AG20443 (cell line): ENCODE data around the gene ELAPOR2.
"Not testable (repeated sequence)": the region's sequence is repeated elsewhere in the genome, so short reads cannot be mapped to it uniquely, and the experiment has no call there.

ENCODE experiments used
- DNase-seq: peaks from one replicate; pipeline ENCODE4 v3.0.0; 2012; ENCODE audit warnings: low spot score, mixed read lengths

The ELAPOR2 gene

GRCh38 chr7:87046456-87046855 lies 13.0 kb downstream of the ELAPOR2 start:
- DNase-seq = no peak

DNA sequence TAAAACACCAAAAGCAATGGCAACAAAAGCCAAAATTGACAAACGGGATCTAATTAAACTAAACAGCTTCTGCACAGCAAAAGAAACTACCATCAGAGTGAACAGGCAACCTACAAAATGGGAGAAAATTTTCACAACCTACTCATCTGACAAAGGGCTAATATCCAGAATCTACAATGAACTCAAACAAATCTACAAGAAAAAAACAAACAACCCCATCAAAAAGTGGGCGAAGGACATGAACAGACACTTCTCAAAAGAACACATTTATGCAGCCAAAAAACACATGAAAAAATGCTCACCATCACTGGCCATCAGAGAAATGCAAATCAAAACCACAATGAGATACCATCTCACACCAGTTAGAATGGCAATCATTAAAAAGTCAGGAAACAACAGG lies 14.7 kb downstream of the ELAPOR2 start:
- DNase-seq = not testable (repeated sequence)

GRCh38 chr7:87041586-87041985 lies 17.9 kb downstream of the ELAPOR2 start:
- not testable (repeated sequence) for DNase-seq

- DNase-seq = not testable (repeated sequence)
Observed at GRCh38 chr7:87039691-87040299, 19.7 kb downstream of the ELAPOR2 start.

GRCh38 chr7:87038993-87039690 lies 20.3 kb downstream of the ELAPOR2 start:
- DNase-seq = no peak

DNA sequence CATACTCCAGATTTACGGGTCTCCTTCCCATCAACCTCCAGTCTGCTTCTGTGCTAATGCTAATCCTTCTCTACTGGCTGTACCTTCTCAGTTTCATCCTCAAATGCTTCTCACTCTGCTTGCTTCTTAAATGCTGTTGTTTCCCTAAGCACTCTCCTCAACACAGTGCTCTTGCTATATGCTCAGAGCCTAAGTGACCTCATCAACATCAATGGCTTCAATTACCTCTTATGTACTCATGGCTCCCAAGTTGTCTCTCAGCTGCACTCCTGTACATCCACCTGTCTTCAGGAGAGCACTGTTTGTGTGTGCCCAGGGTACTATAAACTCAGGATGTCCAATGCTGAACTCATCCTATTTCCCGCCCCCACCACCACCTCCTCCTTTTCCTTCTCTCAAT lies 22.5 kb downstream of the ELAPOR2 start:
- DNase-seq = no peak

- no peak for DNase-seq
Observed at GRCh38 chr7:87032604-87033339, 26.7 kb downstream of the ELAPOR2 start.

DNA sequence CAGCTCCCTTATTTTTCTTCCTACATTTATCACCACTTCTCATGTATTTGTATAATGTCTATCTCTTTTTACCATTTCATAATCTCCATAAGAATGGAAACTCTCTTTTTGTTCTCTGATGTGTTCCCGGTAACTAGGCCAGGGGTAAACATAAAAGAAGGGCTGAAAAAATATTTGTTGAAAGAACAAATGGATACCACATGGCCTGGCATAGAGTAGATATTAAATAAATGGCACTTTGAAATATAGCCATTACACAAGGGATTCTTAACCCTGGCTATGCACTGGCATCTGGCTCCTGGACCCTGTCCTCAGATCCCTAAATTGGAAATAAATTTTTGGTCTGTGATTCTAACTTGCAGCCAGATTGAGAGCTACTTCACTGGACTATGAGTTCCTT lies 30.4 kb downstream of the ELAPOR2 start:
- DNase-seq = no peak

GRCh38 chr7:87028636-87029035 lies 30.8 kb downstream of the ELAPOR2 start:
- DNase-seq = no peak

DNA sequence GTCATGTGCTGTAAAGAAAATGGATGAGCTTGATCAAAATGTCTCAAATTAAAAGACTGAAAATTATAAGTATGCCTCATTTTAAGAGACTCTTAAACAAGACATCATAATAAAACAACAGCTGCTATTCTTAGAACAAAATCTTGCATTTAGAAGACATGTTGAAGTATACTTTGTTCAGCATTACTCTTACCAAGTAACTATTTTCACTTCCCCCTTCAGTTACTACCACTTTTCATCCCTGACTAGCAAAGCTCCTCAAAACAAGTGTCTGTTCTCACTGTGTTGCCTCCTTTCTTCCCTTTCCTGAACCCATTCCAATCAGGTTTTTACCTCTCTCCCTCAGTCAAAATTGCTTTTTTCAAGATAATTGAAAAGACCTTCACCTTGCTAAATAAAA lies 31.6 kb downstream of the ELAPOR2 start:
- no peak for DNase-seq

- no peak for DNase-seq
Observed at GRCh38 chr7:87021285-87021684, 38.2 kb downstream of the ELAPOR2 start.

DNA sequence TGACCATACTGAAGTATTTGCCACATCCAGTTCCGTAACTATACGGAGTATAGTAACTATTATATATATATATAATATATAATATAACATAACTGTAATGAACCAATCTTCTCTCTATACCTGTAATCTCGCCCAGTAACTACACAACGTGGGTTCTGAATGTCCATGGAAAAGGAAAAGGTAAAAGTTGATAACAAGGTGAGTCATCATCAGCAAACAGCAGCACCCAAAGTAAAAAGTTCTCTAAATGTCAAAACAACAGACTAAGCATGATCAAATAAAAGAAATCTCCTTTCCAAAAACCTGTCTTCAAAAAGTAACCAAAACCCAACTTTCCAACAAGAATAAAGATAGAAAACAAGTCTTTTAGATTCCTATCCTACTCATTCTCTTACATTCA lies 42.8 kb downstream of the ELAPOR2 start:
- no peak for DNase-seq

GRCh38 chr7:87013840-87014190 lies 45.6 kb downstream of the ELAPOR2 start:
- no peak for DNase-seq

- no peak for DNase-seq
Observed at GRCh38 chr7:87013136-87013839, 46.2 kb downstream of the ELAPOR2 start.
